COLO668 (cell line): ENCODE measurements around the gene DCTN3.
A peak's percentile ranks its signal among the peaks of the same experiment; 100 is the strongest.

ENCODE experiments used
- DNase-seq: peaks from one replicate; lab custom pipeline; 2025; ENCODE audit not compliant: unreplicated experiment; lab: John Stamatoyannopoulos, UW

The DCTN3 gene

GRCh38 chr9:34620061-34620994, at the start of gene DCTN3:
Gene DCTN3 (minus strand): TSS chr9:34620495. CDS start chr9:34620464, 31 bp downstream.
- peak; percentile 90 for DNase-seq

DNA sequence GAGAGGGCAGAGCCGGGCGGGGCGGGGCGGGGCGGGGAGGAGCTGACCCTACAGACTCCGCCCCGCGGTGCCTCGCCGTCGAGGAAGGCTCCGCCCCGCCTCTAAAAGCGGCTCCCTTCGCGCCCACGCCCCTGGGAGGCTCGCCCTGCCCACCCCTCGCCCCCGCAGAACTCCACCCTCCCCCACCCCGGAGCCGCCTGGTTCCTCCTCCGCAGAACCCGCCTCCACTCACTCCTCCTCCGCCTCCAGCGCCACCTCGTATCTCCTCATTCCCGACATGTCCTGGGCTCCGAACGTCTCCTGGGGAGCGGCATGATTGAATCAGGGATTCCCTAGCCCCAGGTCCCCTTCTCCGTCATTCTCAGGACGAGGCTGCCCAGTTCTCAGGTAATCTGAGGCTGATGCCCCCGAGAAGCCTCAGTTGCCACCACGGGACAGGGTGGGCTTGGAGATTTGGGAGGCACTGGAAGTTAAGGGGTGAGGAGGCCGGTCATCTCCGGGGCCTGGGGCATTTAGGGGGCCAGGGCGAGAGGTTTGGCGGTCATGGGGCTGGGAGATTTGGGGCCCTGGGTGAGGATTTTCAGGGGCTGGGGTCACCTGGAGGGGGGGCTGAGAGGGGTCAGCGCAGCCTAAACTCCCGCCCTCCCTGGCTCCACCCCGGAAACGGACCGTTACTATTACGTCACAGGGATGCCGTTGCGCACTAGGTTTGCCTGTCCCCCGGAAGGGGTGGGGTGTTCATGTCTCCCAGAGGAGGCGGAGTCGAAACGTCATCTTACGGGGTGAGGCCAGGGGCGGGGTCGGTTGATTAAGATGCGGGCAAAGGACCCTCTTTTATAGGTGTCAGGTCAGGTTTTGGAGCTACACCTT, 45.3 kb upstream of the DCTN3 start:
- peak; percentile 92 for DNase-seq

- no peak for DNase-seq
These were observed 44.7 kb upstream of the DCTN3 start for GRCh38 chr9:34665067-34665380.

- DNase-seq = peak; percentile 67
These were observed 44.2 kb upstream of the DCTN3 start for GRCh38 chr9:34664281-34665066.

- no peak for DNase-seq
These were observed 43.0 kb upstream of the DCTN3 start for GRCh38 chr9:34663303-34663605.

GRCh38 chr9:34662526-34663302, 42.4 kb upstream of the DCTN3 start, which contains the start of gene CCL27:
Gene CCL27 (minus strand): TSS chr9:34662657. CDS start chr9:34662633, 24 bp downstream.
- no peak for DNase-seq

- peak; percentile 86 for DNase-seq
These were observed 39.4 kb upstream of the DCTN3 start for GRCh38 chr9:34659592-34660253.

DNA sequence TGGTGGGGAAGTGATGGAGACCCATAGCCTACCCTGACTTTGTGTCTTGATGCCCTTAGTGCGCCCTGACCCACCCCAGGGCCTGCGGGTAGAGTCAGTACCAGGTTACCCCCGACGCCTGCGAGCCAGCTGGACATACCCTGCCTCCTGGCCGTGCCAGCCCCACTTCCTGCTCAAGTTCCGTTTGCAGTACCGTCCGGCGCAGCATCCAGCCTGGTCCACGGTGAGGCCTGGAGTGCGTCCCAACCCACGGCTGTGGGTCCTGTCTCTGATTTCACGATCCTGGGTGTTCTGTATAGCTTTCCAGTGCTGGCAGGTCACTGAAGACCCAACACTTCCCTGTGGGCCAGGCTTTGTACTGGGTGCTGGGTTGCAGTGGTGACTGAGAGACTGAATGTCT, 38.2 kb upstream of the DCTN3 start:
- DNase-seq = no peak

DNA sequence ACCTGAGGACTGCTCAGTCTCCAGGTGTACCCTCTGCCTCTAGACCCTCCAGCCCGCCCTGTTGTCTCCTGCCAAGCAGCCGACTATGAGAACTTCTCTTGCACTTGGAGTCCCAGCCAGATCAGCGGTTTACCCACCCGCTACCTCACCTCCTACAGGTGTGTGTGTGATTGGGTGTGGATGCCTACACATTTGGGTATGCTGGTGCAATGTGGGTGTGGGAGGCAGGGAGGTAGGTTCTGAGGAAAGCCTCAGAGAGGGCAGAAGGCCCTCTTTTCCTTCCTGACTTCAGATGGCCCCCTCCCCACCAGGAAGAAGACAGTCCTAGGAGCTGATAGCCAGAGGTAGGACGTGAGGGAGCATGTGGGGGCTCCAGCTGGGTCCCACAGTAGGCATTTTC, 36.7 kb upstream of the DCTN3 start:
- no peak for DNase-seq

GRCh38 chr9:34655394-34655793, 35.1 kb upstream of the DCTN3 start:
- DNase-seq = no peak

DNA sequence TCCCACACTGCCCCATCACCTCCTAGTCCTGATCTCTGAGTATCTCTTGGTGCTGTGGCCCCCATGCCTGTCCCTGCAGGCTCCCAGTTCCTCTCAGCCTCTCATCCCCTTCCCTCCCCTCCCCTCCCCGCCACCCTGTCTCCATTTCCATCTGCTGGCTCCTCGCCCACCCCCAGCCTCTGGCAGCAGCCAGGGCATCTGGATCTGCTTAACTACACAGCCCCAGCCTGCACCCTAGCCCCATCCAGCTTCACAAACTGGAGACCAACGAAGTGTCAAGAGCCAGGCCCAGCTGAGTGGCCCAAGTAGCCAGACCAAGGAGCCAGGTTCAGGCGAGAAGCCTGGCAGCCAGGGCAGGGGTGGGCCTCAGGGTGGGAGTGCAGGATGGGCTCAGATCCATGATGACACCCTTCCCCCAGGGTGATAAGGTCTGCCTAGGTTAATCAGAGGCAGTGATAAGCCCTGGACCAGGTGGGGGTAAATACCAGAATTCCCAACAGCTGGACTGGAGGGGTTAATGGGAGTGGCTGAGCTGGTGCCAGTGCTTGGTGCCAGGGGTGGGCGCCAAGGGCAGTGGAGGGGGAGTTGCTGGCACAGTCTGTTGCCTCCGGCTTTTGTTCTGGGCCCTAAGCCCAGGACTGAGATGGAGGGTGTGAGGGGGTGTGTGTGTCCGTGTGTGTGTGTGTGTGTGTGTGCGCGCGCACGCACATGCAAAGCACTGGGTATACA, 34.2 kb upstream of the DCTN3 start:
- DNase-seq = no peak

DNA sequence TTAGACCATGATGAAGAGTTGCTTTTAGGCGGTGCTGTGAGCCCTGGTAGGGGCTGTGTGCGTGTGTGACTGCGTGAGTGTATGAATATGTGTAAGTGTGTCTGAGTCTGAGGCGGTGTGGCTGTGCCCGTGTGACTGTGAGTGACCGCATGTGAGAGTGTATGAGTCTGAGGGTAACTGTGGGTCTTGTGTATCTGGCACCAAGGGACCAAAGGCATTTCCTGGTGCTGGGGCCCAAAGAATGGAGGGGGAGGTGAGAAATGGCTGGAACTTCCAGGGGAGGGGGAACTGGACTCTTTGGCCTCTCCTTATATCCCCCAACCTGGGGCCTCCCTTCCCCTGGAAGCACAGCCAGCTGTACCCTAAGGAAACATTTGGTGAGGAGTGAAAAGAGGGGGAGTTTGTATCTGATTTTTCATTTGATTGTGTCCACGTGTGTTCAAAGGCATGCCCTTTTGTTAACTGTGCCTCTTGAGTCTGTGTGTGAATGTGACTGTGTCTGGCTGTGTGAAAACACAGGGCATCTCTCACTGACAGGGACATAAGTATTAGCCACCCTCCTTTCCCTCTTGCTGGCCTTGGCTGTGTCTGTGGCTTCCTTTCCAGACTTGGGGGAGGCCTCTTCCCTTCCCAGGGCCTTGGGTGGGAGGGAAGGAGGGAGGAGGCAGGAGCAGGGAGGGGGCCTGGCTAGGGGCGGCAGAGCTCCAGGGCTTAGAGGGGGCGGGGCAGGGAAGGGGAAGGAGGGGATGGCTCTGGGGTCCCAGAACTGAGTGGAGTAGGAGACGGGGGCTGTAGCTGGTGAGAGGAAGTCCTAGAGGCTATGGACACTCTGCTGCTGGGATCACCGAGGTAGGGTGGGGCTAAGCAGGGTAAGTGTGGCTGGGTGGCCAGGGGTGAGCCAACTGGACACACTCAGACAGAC, 33.1 kb upstream of the DCTN3 start:
- DNase-seq = no peak

DNA sequence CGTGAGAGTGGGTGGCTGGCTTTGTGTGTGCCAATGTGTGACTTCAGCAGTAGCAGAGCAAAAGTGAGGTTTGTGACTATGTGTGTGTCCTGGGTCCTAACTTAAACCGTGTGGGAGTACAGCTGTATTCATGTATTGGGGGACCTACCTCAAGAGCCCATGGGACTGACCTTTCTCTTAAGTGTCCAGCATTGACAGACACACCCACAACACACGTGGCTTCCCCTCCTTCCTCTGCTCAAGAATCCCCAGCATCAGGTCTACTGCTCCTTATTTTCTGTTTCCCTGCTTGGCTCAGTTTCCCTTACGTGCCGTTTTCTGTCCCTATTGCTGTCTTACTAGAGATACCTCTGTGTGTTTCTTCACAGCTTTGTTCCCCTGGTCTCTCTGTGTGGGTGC, 32.3 kb upstream of the DCTN3 start:
- no peak for DNase-seq

- DNase-seq = peak; percentile 16
These were observed 31.7 kb upstream of the DCTN3 start, which contains the start of gene IL11RA for GRCh38 chr9:34651876-34652601. Gene IL11RA (plus strand): TSS chr9:34652185. CDS start chr9:34655218, 3,033 bp downstream.

DNA sequence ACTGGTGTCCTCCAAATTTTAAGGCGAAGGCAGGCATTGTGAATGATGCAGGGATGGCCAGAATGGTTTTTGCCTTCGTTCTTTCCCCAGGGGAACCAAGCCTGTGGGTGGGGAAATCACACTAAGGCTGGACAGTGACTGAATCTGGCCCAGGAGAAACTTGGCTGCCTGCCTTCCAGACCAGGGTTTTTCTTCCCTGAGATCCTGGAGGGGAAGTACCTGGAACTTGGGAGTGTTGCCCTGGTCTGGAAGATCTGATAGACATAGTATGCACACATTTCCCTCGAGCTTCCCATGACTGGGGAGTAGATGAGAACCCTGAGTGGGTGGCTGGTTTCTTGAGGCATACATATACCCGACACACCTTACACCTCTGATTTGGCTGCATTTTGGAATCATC, 31.0 kb upstream of the DCTN3 start:
- DNase-seq = no peak

DNA sequence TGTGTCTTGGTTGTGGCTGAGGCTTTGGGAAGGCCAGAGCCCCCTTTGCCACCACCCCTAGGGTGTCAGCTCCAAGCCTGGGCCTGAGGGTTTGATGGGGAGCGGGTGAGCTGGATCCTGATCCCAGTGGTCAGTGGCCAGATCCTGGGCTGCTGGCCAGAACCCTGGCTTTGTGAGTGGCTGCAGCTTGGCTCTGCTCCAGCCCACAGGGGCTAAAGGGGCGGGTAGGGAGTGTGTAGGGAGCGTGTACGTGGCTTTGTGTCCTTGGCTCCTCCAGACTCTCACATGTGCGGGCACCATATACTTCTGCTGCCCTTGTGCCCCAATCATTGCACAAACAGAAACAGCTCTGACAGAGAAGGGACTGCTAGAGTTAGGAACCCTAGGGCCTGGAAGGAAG, 30.5 kb upstream of the DCTN3 start:
- DNase-seq = no peak

DNA sequence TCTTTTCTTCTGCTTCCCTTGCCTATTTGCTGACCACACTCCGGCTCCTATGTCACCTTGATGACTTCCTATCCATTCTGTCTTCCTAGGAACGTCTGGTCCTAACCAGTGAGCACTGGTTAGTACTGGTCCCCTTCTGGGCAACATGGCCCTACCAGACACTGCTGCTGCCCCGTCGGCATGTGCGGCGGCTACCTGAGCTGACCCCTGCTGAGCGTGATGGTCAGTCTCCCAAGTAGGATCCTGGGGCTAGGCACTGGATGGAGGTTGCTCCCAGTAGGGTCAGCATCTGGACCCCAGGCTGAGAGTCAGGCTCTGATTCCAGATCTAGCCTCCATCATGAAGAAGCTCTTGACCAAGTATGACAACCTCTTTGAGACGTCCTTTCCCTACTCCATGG, 28.4 kb upstream of the DCTN3 start:
- no peak for DNase-seq

- no peak for DNase-seq
These were observed 27.4 kb upstream of the DCTN3 start for GRCh38 chr9:34647651-34648050.
